ENCODE measurements around the gene RELA. TPM values are rescaled to one million over a fixed set of nuclear protein-coding genes. Genes with fewer than 3 reads are reported as not detected.

The RELA gene
- total RNA-seq, 1 donor from 2014 or later = 97.9 TPM

GRCh38 chr11:65613091-65613928 lies 49.4 kb downstream of the RELA start:
- no peak for DNase-seq (ENCODE audit: low spot score)

- no peak for DNase-seq (ENCODE audit: low spot score)
Measured at GRCh38 chr11:65612691-65613090, 50.0 kb downstream of the RELA start.

- no peak for DNase-seq (ENCODE audit: low spot score)
Measured at GRCh38 chr11:65611758-65612603, 50.7 kb downstream of the RELA start.

- DNase-seq (ENCODE audit: low spot score) = no peak
Measured at GRCh38 chr11:65611028-65611757, 51.5 kb downstream of the RELA start.

GRCh38 chr11:65610404-65610803 lies 52.3 kb downstream of the RELA start:
- DNase-seq (ENCODE audit: low spot score) = no peak

- DNase-seq (ENCODE audit: low spot score) = no peak
Measured at GRCh38 chr11:65609665-65610064, 53.1 kb downstream of the RELA start.

- no peak for DNase-seq (ENCODE audit: low spot score)
Measured at GRCh38 chr11:65609229-65609628, 53.5 kb downstream of the RELA start.

GRCh38 chr11:65607614-65608426 lies 54.9 kb downstream of the RELA start:
- DNase-seq (ENCODE audit: low spot score) = no peak

GRCh38 chr11:65606876-65607613 lies 55.7 kb downstream of the RELA start:
- DNase-seq (ENCODE audit: low spot score) = peak; percentile 94

GRCh38 chr11:65604258-65604657 lies 58.5 kb downstream of the RELA start:
- DNase-seq (ENCODE audit: low spot score) = no peak

Other genes starting within 250 kb of the RELA start
- 1,155 TPM for gene NEAT1, start 240.1 kb downstream of the RELA start, total RNA-seq
- gene MALAT1, start 163.9 kb downstream of the RELA start, total RNA-seq = 19,443 TPM
- gene SCYL1, start 137.8 kb downstream of the RELA start, total RNA-seq = 62.9 TPM
- 120 TPM for gene LTBP3, start 104.6 kb downstream of the RELA start, total RNA-seq
- gene ZNRD2, start 92.4 kb downstream of the RELA start, total RNA-seq = 50.3 TPM
- gene FAM89B, start 90.4 kb downstream of the RELA start, total RNA-seq = 21.9 TPM
- gene EHBP1L1, start 86.9 kb downstream of the RELA start, total RNA-seq = 122 TPM
- 0.83 TPM for gene KCNK7, start 67.1 kb downstream of the RELA start, total RNA-seq
- 57.3 TPM for gene MAP3K11, start 48.7 kb downstream of the RELA start, total RNA-seq
- 57.6 TPM for gene PCNX3, start 47.1 kb downstream of the RELA start, total RNA-seq
- gene SIPA1, start 24.8 kb downstream of the RELA start, total RNA-seq = 40.3 TPM
- 74.8 TPM for gene KAT5, start 49.3 kb upstream of the RELA start, total RNA-seq
- gene RNASEH2C, start 57.9 kb upstream of the RELA start, total RNA-seq = 29.8 TPM
- 13.5 TPM for gene AP5B1, start 118.1 kb upstream of the RELA start, total RNA-seq
- 25.8 TPM for gene OVOL1, start 124.1 kb upstream of the RELA start, total RNA-seq
- gene SNX32, start 171.0 kb upstream of the RELA start, total RNA-seq = 2.6 TPM
- 887 TPM for gene CFL1, start 195.3 kb upstream of the RELA start, total RNA-seq
- 61.7 TPM for gene MUS81, start 197.5 kb upstream of the RELA start, total RNA-seq
- gene EFEMP2, start 209.9 kb upstream of the RELA start, total RNA-seq = 60.0 TPM
- 5.7 TPM for gene CTSW, start 216.9 kb upstream of the RELA start, total RNA-seq
- gene FIBP, start 225.6 kb upstream of the RELA start, total RNA-seq = 60.2 TPM
- 20.5 TPM for gene CCDC85B, start 227.8 kb upstream of the RELA start, total RNA-seq
- 4.5 TPM for gene FOSL1, start 237.5 kb upstream of the RELA start, total RNA-seq